ENCODE measurements around the gene MOV10. TPM values are rescaled to one million over a fixed set of nuclear protein-coding genes. Genes with fewer than 3 reads are reported as not detected.
A peak's percentile ranks its signal among the peaks of the same experiment; 100 is the strongest.

The MOV10 gene
- total RNA-seq, 3 donors from 2014 or later (not counting 1 experiment from before 2014, with no cell fraction given), result 87.9 to 124 (median 119) TPM

DNA sequence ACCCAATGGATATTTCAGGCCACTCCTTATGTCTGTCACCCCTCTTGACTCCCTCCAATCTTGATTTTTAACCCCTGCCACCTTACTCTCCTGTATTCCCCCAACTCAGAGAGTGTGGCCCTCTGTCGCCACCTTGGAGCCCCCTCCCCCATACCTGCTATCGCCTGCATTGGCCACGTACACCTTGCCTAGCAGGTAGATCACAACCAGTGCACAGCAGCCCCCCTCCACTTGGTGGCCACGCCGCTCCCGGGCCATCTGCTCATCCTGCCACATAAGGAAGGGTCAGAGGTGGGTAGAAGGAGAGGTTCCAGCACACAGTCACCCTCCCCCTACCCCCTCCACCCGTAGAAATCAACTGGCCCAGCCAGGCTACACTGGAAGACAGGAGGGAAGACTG is 37.7 kb downstream of the MOV10 start:
- intact Hi-C loops (cut with micrococcal nuclease), result loop anchor here (10.0 kb wide), 2 partner anchors 243 to 333 kb away; partner anchors contain the start of gene SLC16A1
- Histone ChIP-seq H3K4me3 (ENCODE audit: low read length) (no peak overlapping the region), H3K9me3 (ENCODE audit: control insufficient read depth, insufficient read depth, low read length) (no peaks in the 10 kb centered on the region), H3K4me1 (ENCODE audit: control insufficient read depth, insufficient read depth, low read length) (peaks cover 34% of the 10 kb centered on the region), H3K27ac (ENCODE audit: low read length) (no peak overlapping the region), H3K36me3 (ENCODE audit: control insufficient read depth, insufficient read depth, low read length) (no peaks in the 10 kb centered on the region), H3K27me3 (ENCODE audit: control insufficient read depth, insufficient read depth, low read length) (peaks cover 10% of the 10 kb centered on the region)
- DNase-seq (no peak), ATAC-seq (no peak)
- Mint-ChIP-seq H3K9me3 (no peaks in the 10 kb centered on the region), H3K27me3 (ENCODE audit: low read depth in 2 of 2) (peaks cover 0 to 6% of the 10 kb centered on the region in 2 donors), H3K27ac (no peak overlapping the region), H3K4me3 (no peak overlapping the region), H3K36me3 (no peaks in the 10 kb centered on the region), H3K4me1 (peaks cover 24 to 31% of the 10 kb centered on the region in 2 donors)
- TF ChIP-seq, protein P1, sequence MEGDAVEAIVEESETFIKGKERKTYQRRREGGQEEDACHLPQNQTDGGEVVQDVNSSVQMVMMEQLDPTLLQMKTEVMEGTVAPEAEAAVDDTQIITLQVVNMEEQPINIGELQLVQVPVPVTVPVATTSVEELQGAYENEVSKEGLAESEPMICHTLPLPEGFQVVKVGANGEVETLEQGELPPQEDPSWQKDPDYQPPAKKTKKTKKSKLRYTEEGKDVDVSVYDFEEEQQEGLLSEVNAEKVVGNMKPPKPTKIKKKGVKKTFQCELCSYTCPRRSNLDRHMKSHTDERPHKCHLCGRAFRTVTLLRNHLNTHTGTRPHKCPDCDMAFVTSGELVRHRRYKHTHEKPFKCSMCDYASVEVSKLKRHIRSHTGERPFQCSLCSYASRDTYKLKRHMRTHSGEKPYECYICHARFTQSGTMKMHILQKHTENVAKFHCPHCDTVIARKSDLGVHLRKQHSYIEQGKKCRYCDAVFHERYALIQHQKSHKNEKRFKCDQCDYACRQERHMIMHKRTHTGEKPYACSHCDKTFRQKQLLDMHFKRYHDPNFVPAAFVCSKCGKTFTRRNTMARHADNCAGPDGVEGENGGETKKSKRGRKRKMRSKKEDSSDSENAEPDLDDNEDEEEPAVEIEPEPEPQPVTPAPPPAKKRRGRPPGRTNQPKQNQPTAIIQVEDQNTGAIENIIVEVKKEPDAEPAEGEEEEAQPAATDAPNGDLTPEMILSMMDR (IDR thresholded peaks at IDR 0.05), result no peak
- WGBS (ENCODE audit: insufficient coverage), result 90% methylated on average over 4 of the region's 7 CpGs

DNA sequence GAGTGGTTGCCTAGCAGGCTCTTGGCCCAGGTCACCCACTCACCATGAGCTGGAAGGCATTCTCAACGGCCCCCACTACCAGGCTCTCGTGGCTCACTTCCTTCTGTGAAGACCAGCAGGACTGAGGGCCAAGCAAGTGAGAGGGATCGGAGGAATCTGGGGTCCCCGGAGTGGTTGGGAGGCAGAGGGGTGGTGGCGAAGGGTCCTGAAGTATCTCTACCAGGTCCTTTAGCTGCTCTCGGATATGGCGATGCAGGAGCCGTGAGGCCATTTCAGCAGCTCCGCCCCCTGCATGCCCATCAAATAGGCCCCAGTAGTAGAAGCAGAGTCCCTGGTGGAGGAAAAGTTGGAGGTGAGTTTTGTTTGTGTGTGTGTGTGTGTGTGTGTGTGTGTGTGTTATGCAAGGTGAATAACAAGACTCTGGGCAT is 38.3 kb downstream of the MOV10 start:
- TF ChIP-seq, protein P1 (IDR thresholded peaks at IDR 0.05), result no peak
- H3K36me3 Mint-ChIP-seq, result no peaks in the 10 kb centered on the region
- H3K27ac Mint-ChIP-seq, result no peak overlapping the region
- Histone ChIP-seq H3K4me3 (ENCODE audit: low read length) (no peak overlapping the region), H3K4me1 (ENCODE audit: control insufficient read depth, insufficient read depth, low read length) (peaks cover 29% of the 10 kb centered on the region), H3K36me3 (ENCODE audit: control insufficient read depth, insufficient read depth, low read length) (no peaks in the 10 kb centered on the region), H3K27ac (ENCODE audit: low read length) (no peak overlapping the region), H3K9me3 (ENCODE audit: control insufficient read depth, insufficient read depth, low read length) (no peaks in the 10 kb centered on the region), H3K27me3 (ENCODE audit: control insufficient read depth, insufficient read depth, low read length) (peaks cover 10% of the 10 kb centered on the region)
- WGBS (ENCODE audit: insufficient coverage), result 82% methylated on average over 9 of the region's 9 CpGs
- ATAC-seq (no peak), DNase-seq (no peak)
- peaks cover 20 to 26% of the 10 kb centered on the region in 2 donors for H3K4me1 Mint-ChIP-seq
- H3K27me3 Mint-ChIP-seq (ENCODE audit: low read depth in 2 of 2), result peaks cover 0 to 6% of the 10 kb centered on the region in 2 donors
- intact Hi-C loops (cut with micrococcal nuclease), result loop anchor here (10.0 kb wide), 2 partner anchors 242 to 332 kb away; partner anchors contain the start of gene SLC16A1
- H3K9me3 Mint-ChIP-seq, result no peaks in the 10 kb centered on the region
- H3K4me3 Mint-ChIP-seq, result peak overlapping the region; percentile 33

DNA sequence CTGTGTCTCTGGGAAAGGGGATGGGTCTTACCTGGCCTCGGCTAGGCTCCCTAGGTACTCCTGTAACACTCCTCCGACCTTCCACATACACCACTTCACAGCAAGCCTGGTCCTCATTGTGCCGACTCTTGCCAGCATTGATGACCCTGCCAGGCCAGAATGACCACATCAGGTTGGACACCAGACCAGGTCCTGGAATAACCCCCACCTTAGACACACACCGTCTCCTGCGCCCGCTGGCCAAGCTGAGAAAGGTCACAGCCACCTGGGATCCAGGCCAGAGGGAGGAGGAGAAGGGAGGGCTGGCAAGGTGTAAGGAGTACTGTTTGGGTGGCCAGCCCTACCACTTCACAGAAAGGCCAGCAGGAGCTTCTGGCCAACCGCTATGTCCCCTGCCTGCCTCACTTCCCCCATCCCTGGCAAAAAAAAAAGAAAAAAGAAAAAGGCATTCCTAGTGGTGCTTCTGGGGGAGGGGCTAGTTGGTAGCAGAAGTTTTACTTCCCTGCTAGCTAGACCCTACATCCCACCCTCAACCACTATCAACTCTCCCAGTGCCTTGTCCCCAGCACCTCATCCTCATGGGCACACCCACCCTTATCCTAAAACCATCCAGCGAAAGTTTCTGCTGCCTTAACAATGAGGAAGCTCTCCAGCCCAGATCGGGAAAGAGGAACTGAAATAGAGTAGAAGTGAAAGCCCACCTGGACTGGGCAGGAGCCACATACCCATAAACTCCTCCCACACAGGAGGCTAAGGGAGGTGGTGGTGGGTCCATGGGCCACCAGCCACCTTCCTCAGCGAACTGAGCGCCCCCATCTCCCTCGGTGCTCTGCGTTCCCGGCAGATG is 39.2 kb downstream of the MOV10 start:
- H3K36me3 Mint-ChIP-seq, result no peaks in the 10 kb centered on the region
- H3K4me1 ChIP-seq (ENCODE audit: control insufficient read depth, insufficient read depth, low read length), result peaks cover 32% of the 10 kb centered on the region
- 52% methylated on average over 11 of the region's 14 CpGs for WGBS (ENCODE audit: insufficient coverage)
- no peaks in the 10 kb centered on the region for H3K36me3 ChIP-seq (ENCODE audit: control insufficient read depth, insufficient read depth, low read length)
- H3K27ac ChIP-seq (ENCODE audit: low read length), result no peak overlapping the region
- no peaks in the 10 kb centered on the region for H3K9me3 ChIP-seq (ENCODE audit: control insufficient read depth, insufficient read depth, low read length)
- H3K27me3 ChIP-seq (ENCODE audit: control insufficient read depth, insufficient read depth, low read length), result peaks cover 10% of the 10 kb centered on the region
- H3K27ac Mint-ChIP-seq, result no peak overlapping the region
- DNase-seq (no peak), ATAC-seq (no peak)
- H3K27me3 Mint-ChIP-seq (ENCODE audit: low read depth in 2 of 2), result peaks cover 0 to 9% of the 10 kb centered on the region in 2 donors
- peak overlapping the region; percentile 65 for H3K4me3 Mint-ChIP-seq
- H3K4me3 ChIP-seq (ENCODE audit: low read length), result peak overlapping the region; percentile 34
- TF ChIP-seq, protein P1 (IDR thresholded peaks at IDR 0.05), result no peak
- no peaks in the 10 kb centered on the region for H3K9me3 Mint-ChIP-seq
- H3K4me1 Mint-ChIP-seq, result peaks cover 14 to 28% of the 10 kb centered on the region in 2 donors
- intact Hi-C loops (cut with micrococcal nuclease), result loop anchor here (2.0 to 10.0 kb wide), 3 partner anchors 13 to 331 kb away; partner anchors contain the start of gene SLC16A1

All from natural killer cell (primary cell).